ENCODE results near the gene KCNE4.

Gene KCNE4

GRCh38 chr2:223026357-223027110 is 25.5 kb upstream of the KCNE4 start:
- peaks cover 4% of the 10 kb centered on the region for H3K9me3 ChIP-seq (ENCODE audit: control insufficient read depth, insufficient read depth, low read length)
- no peak overlapping the region for H3K27ac ChIP-seq (ENCODE audit: low read depth, low read length)
- peak overlapping the region; percentile 38; the same call in 1 of the 2 replicates for H3K9ac ChIP-seq (ENCODE audit: low read depth, low read length)
- H3K27me3 ChIP-seq (ENCODE audit: control insufficient read depth, insufficient read depth, low read length) = no peaks in the 10 kb centered on the region
- no peaks in the 10 kb centered on the region for H3K36me3 ChIP-seq (ENCODE audit: control insufficient read depth, insufficient read depth, low read length)
- no peak overlapping the region for H3K4me3 ChIP-seq (ENCODE audit: low read depth, low read length)
- peaks cover 10% of the 10 kb centered on the region for H3K4me1 ChIP-seq (ENCODE audit: control insufficient read depth, insufficient read depth, low read length)

GRCh38 chr2:223027442-223027841 is 24.5 kb upstream of the KCNE4 start:
- Histone ChIP-seq H3K36me3 (ENCODE audit: control insufficient read depth, insufficient read depth, low read length) (no peaks in the 10 kb centered on the region), H3K9ac (ENCODE audit: low read depth, low read length) (no peak overlapping the region), H3K4me1 (ENCODE audit: control insufficient read depth, insufficient read depth, low read length) (peaks cover 8% of the 10 kb centered on the region), H3K27me3 (ENCODE audit: control insufficient read depth, insufficient read depth, low read length) (no peaks in the 10 kb centered on the region), H3K9me3 (ENCODE audit: control insufficient read depth, insufficient read depth, low read length) (peaks cover 13% of the 10 kb centered on the region), H3K27ac (ENCODE audit: low read depth, low read length) (no peak overlapping the region), H3K4me3 (ENCODE audit: low read depth, low read length) (no peak overlapping the region)

GRCh38 chr2:223029287-223029686 is 22.7 kb upstream of the KCNE4 start:
- H3K27me3 ChIP-seq (ENCODE audit: control insufficient read depth, insufficient read depth, low read length) = no peaks in the 10 kb centered on the region
- H3K4me1 ChIP-seq (ENCODE audit: control insufficient read depth, insufficient read depth, low read length) = peaks cover 8% of the 10 kb centered on the region
- no peak overlapping the region for H3K4me3 ChIP-seq (ENCODE audit: low read depth, low read length)
- no peaks in the 10 kb centered on the region for H3K36me3 ChIP-seq (ENCODE audit: control insufficient read depth, insufficient read depth, low read length)
- H3K9me3 ChIP-seq (ENCODE audit: control insufficient read depth, insufficient read depth, low read length) = peaks cover 22% of the 10 kb centered on the region
- no peak overlapping the region for H3K27ac ChIP-seq (ENCODE audit: low read depth, low read length)
- no peak overlapping the region for H3K9ac ChIP-seq (ENCODE audit: low read depth, low read length)

- Histone ChIP-seq H3K4me1 (ENCODE audit: control insufficient read depth, insufficient read depth, low read length) (peaks cover 11% of the 10 kb centered on the region), H3K4me3 (ENCODE audit: low read depth, low read length) (no peak overlapping the region), H3K27ac (ENCODE audit: low read depth, low read length) (no peak overlapping the region), H3K36me3 (ENCODE audit: control insufficient read depth, insufficient read depth, low read length) (no peaks in the 10 kb centered on the region), H3K27me3 (ENCODE audit: control insufficient read depth, insufficient read depth, low read length) (no peaks in the 10 kb centered on the region), H3K9me3 (ENCODE audit: control insufficient read depth, insufficient read depth, low read length) (peaks cover 25% of the 10 kb centered on the region), H3K9ac (ENCODE audit: low read depth, low read length) (no peak overlapping the region)
These were observed 19.5 kb upstream of the KCNE4 start for GRCh38 chr2:223032187-223033142.

GRCh38 chr2:223034221-223034975 is 17.6 kb upstream of the KCNE4 start:
- Histone ChIP-seq H3K36me3 (ENCODE audit: control insufficient read depth, insufficient read depth, low read length) (no peaks in the 10 kb centered on the region), H3K4me3 (ENCODE audit: low read depth, low read length) (no peak overlapping the region), H3K9ac (ENCODE audit: low read depth, low read length) (no peak overlapping the region), H3K9me3 (ENCODE audit: control insufficient read depth, insufficient read depth, low read length) (peaks cover 25% of the 10 kb centered on the region), H3K27ac (ENCODE audit: low read depth, low read length) (no peak overlapping the region), H3K27me3 (ENCODE audit: control insufficient read depth, insufficient read depth, low read length) (no peaks in the 10 kb centered on the region), H3K4me1 (ENCODE audit: control insufficient read depth, insufficient read depth, low read length) (peaks cover 28% of the 10 kb centered on the region)

- Histone ChIP-seq H3K9ac (ENCODE audit: low read depth, low read length) (no peak overlapping the region), H3K4me1 (ENCODE audit: control insufficient read depth, insufficient read depth, low read length) (peaks cover 28% of the 10 kb centered on the region), H3K36me3 (ENCODE audit: control insufficient read depth, insufficient read depth, low read length) (no peaks in the 10 kb centered on the region), H3K4me3 (ENCODE audit: low read depth, low read length) (peak overlapping the region; percentile 14; the same call in 1 of the 2 replicates), H3K9me3 (ENCODE audit: control insufficient read depth, insufficient read depth, low read length) (peaks cover 17% of the 10 kb centered on the region), H3K27ac (ENCODE audit: low read depth, low read length) (peak overlapping the region; percentile 83), H3K27me3 (ENCODE audit: control insufficient read depth, insufficient read depth, low read length) (no peaks in the 10 kb centered on the region)
These were observed 15.1 kb upstream of the KCNE4 start for GRCh38 chr2:223036790-223037444.

GRCh38 chr2:223037445-223037800 is 14.6 kb upstream of the KCNE4 start:
- Histone ChIP-seq H3K4me3 (ENCODE audit: low read depth, low read length) (no peak overlapping the region), H3K27ac (ENCODE audit: low read depth, low read length) (peak overlapping the region; percentile 83)

GRCh38 chr2:223039618-223040017 is 12.4 kb upstream of the KCNE4 start:
- H3K36me3 ChIP-seq (ENCODE audit: control insufficient read depth, insufficient read depth, low read length) = no peaks in the 10 kb centered on the region
- H3K27ac ChIP-seq (ENCODE audit: low read depth, low read length) = no peak overlapping the region
- no peak overlapping the region for H3K4me3 ChIP-seq (ENCODE audit: low read depth, low read length)
- peaks cover 28% of the 10 kb centered on the region for H3K4me1 ChIP-seq (ENCODE audit: control insufficient read depth, insufficient read depth, low read length)
- H3K9me3 ChIP-seq (ENCODE audit: control insufficient read depth, insufficient read depth, low read length) = 0 out of 2 replicates have a peak, but pooled peaks cover 3% of the 10 kb centered on the region
- H3K9ac ChIP-seq (ENCODE audit: low read depth, low read length) = no peak overlapping the region
- H3K27me3 ChIP-seq (ENCODE audit: control insufficient read depth, insufficient read depth, low read length) = no peaks in the 10 kb centered on the region

More at GRCh38 chr2:223037445-223037800, 14.6 kb upstream of the KCNE4 start:
- Histone ChIP-seq H3K9ac (ENCODE audit: low read depth, low read length) (no peak overlapping the region), H3K36me3 (ENCODE audit: control insufficient read depth, insufficient read depth, low read length) (no peaks in the 10 kb centered on the region), H3K9me3 (ENCODE audit: control insufficient read depth, insufficient read depth, low read length) (peaks cover 12% of the 10 kb centered on the region), H3K27me3 (ENCODE audit: control insufficient read depth, insufficient read depth, low read length) (no peaks in the 10 kb centered on the region), H3K4me1 (ENCODE audit: control insufficient read depth, insufficient read depth, low read length) (peaks cover 28% of the 10 kb centered on the region)

- Histone ChIP-seq H3K9ac (ENCODE audit: low read depth, low read length) (no peak overlapping the region), H3K27me3 (ENCODE audit: control insufficient read depth, insufficient read depth, low read length) (no peaks in the 10 kb centered on the region), H3K36me3 (ENCODE audit: control insufficient read depth, insufficient read depth, low read length) (no peaks in the 10 kb centered on the region), H3K27ac (ENCODE audit: low read depth, low read length) (no peak overlapping the region), H3K4me3 (ENCODE audit: low read depth, low read length) (no peak overlapping the region), H3K9me3 (ENCODE audit: control insufficient read depth, insufficient read depth, low read length) (no peaks in the 10 kb centered on the region), H3K4me1 (ENCODE audit: control insufficient read depth, insufficient read depth, low read length) (peaks cover 28% of the 10 kb centered on the region)
These were observed 11.5 kb upstream of the KCNE4 start for GRCh38 chr2:223040527-223040926.

GRCh38 chr2:223041527-223042109 is 10.4 kb upstream of the KCNE4 start:
- Histone ChIP-seq H3K4me3 (ENCODE audit: low read depth, low read length) (no peak overlapping the region), H3K4me1 (ENCODE audit: control insufficient read depth, insufficient read depth, low read length) (peaks cover 22% of the 10 kb centered on the region), H3K27ac (ENCODE audit: low read depth, low read length) (no peak overlapping the region), H3K27me3 (ENCODE audit: control insufficient read depth, insufficient read depth, low read length) (no peaks in the 10 kb centered on the region), H3K9ac (ENCODE audit: low read depth, low read length) (no peak overlapping the region), H3K9me3 (ENCODE audit: control insufficient read depth, insufficient read depth, low read length) (no peaks in the 10 kb centered on the region), H3K36me3 (ENCODE audit: control insufficient read depth, insufficient read depth, low read length) (no peaks in the 10 kb centered on the region)

All from HUES48 (cell line).